Calu3 (cell line): ENCODE results near the gene LRRC27. TPM values are rescaled to one million over a fixed set of nuclear protein-coding genes. Genes with fewer than 3 reads are reported as not detected.

Experiments
- BruUV-seq: library from RNA; stranded (reverse); fragments of 400-500 nt; replicated peaks from 2 replicates; lab custom pipeline; 2021; lab: Mats Ljungman, UMichigan
- CTCF ChIA-PET: fragments of 300-600 bp; sonication (Branson Sonifier 250); formaldehyde crosslinking; loops from one replicate; lab custom pipeline; 2022; ENCODE audit warnings: antibody characterized with exemption; lab: Charles Lee
- DNase-seq: peaks from one replicate; pipeline ENCODE4 v3.0.0; 2022
- H3K27ac Mint-ChIP-seq: one replicate; pipeline ENCODE4 v1.8.0; 2022; ENCODE audit warnings: mixed read lengths; ENCODE audit not compliant: unreplicated experiment
- H3K27me3 Mint-ChIP-seq: one replicate; pipeline ENCODE4 v1.8.0; 2022; ENCODE audit warnings: mixed read lengths; ENCODE audit not compliant: unreplicated experiment
- H3K36me3 Mint-ChIP-seq: one replicate; pipeline ENCODE4 v1.8.0; 2022; ENCODE audit warnings: mild to moderate bottlenecking, moderate library complexity, mixed read lengths; ENCODE audit not compliant: insufficient read depth, unreplicated experiment
- H3K4me1 Mint-ChIP-seq: one replicate; pipeline ENCODE4 v1.8.0; 2022; ENCODE audit warnings: mild to moderate bottlenecking, low read depth, mixed read lengths; ENCODE audit not compliant: unreplicated experiment
- H3K4me3 Mint-ChIP-seq: one replicate; pipeline ENCODE4 v1.8.0; 2022; ENCODE audit warnings: mild to moderate bottlenecking, low read depth, moderate library complexity, mixed read lengths; ENCODE audit not compliant: unreplicated experiment
- H3K9me3 Mint-ChIP-seq: one replicate; pipeline ENCODE4 v1.8.0; 2022; ENCODE audit warnings: low read depth, mixed read lengths; ENCODE audit not compliant: unreplicated experiment
- CTCF ChIP-seq: fragments of 200-600 bp; IDR thresholded peaks from one replicate; pipeline ENCODE4 v1.8.0; 2022; ENCODE audit warnings: antibody characterized with exemption; ENCODE audit not compliant: unreplicated experiment
- intact Hi-C: fragments of 100-400 bp; cut with micrococcal nuclease; formaldehyde crosslinking; loops from one replicate; pipeline ENCODE4 v1.10.0; 2022; ENCODE audit not compliant: unreplicated experiment
- total RNA-seq: library from RNA; stranded (reverse); gene quantifications from 2 replicates; pipeline ENCODE4 v1.2.3, GENCODE V29; 2022

LRRC27 gene
- total RNA-seq, 1 experiment from 2014 or later, result 4.6 TPM

- no peak for TF ChIP-seq CTCF
- no peak for DNase-seq
- intact Hi-C loops, result no loop called here
- CTCF ChIA-PET, result no interaction called here
- no peaks in the 10 kb centered on the region for H3K27me3 Mint-ChIP-seq
- no peak overlapping the region for H3K4me3 Mint-ChIP-seq
- no peaks in the 10 kb centered on the region for H3K9me3 Mint-ChIP-seq
- no peaks in the 10 kb centered on the region for H3K4me1 Mint-ChIP-seq
- no TSS peak for BruUV-seq
- no peak overlapping the region for H3K27ac Mint-ChIP-seq
- H3K36me3 Mint-ChIP-seq, result peaks cover 10% of the 10 kb centered on the region
These were observed 10.6 kb downstream of the LRRC27 start for GRCh38 chr10:132342553-132342952.

GRCh38 chr10:132344386-132344785, 12.4 kb downstream of the LRRC27 start:
- no peaks in the 10 kb centered on the region for H3K4me1 Mint-ChIP-seq
- CTCF ChIA-PET, result no interaction called here
- intact Hi-C loops, result no loop called here
- no peak for TF ChIP-seq CTCF
- peaks cover 10% of the 10 kb centered on the region for H3K36me3 Mint-ChIP-seq
- no peaks in the 10 kb centered on the region for H3K27me3 Mint-ChIP-seq
- no peak overlapping the region for H3K4me3 Mint-ChIP-seq
- DNase-seq, result no peak
- H3K9me3 Mint-ChIP-seq, result no peaks in the 10 kb centered on the region
- BruUV-seq, result no TSS peak
- H3K27ac Mint-ChIP-seq, result no peak overlapping the region

- no peak overlapping the region for H3K27ac Mint-ChIP-seq
These were observed 13.4 kb downstream of the LRRC27 start for GRCh38 chr10:132345345-132345744.

GRCh38 chr10:132346806-132347205, 14.8 kb downstream of the LRRC27 start:
- TF ChIP-seq CTCF, result no peak
- intact Hi-C loops, result no loop called here
- Mint-ChIP-seq H3K4me1 (no peaks in the 10 kb centered on the region), H3K27ac (no peak overlapping the region), H3K9me3 (no peaks in the 10 kb centered on the region), H3K4me3 (no peak overlapping the region), H3K27me3 (no peaks in the 10 kb centered on the region), H3K36me3 (peaks cover 10% of the 10 kb centered on the region)
- CTCF ChIA-PET, result no interaction called here
- no TSS peak for BruUV-seq
- DNase-seq, result no peak

More at GRCh38 chr10:132345345-132345744, 13.4 kb downstream of the LRRC27 start:
- no peaks in the 10 kb centered on the region for H3K9me3 Mint-ChIP-seq
- no TSS peak for BruUV-seq
- no peak overlapping the region for H3K4me3 Mint-ChIP-seq
- no peaks in the 10 kb centered on the region for H3K27me3 Mint-ChIP-seq
- no peaks in the 10 kb centered on the region for H3K4me1 Mint-ChIP-seq
- no peak for DNase-seq
- H3K36me3 Mint-ChIP-seq, result peaks cover 10% of the 10 kb centered on the region
- CTCF ChIA-PET, result no interaction called here
- no peak for TF ChIP-seq CTCF
- intact Hi-C loops, result no loop called here
